Stimulated activated CD8-positive, alpha-beta memory T cell treated with anti-CD3 and anti-CD28 coated beads, Interleukin-15, amount 100 ng/mL, for 1 hour (primary cell): ENCODE data around the gene MPP3.

ENCODE experiments used
- DNase-seq: peaks from one replicate; pipeline ENCODE4 v3.0.0-alpha.2; 2020; ENCODE audit warnings: low read depth

Gene MPP3

GRCh38 chr17:43772877-43773648 is 59.9 kb downstream of the MPP3 start:
- DNase-seq: no peak

GRCh38 chr17:43771463-43771862 is 61.5 kb downstream of the MPP3 start:
- no peak for DNase-seq

GRCh38 chr17:43770957-43771356 is 62.0 kb downstream of the MPP3 start:
- no peak for DNase-seq

DNA sequence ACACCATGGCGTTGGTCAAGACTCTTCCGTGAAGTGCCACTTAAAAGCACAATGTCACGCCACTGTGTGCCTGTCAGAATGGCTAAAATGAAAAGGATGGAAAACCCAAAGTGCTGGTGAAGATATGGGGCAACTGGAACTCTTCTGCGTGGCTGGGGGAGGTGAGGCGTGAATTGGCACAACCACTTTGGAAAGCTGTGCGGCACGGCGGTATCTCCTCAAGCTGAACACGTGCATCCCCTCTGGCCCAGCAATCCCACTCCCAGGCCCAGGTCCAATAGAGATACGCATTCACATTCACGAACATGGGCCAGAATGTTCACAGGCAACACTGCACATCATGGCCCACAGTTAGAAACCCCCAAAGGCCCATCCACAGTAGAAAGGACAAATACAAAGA is 63.1 kb downstream of the MPP3 start:
- DNase-seq: no peak

DNA sequence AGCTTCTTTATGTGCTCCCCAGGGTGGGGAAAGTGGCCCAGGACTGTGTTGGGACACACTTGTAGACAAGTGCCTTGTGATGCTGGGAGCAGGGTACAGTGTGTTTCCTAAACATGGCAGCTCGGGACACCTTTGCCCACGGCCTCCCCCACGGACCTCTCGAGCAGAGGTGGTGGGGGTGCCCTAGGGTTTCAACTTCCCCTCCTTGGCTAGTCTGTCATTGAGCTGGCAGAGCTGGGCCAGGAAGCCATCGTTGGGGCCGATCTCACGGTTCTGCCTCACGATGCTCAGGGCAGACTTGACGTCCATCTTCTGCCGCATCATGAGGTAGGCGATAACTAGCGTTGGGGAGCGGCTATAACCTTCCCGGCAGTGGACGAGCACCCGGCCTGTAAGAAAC is 63.5 kb downstream of the MPP3 start:
- no peak for DNase-seq

- no peak for DNase-seq
Measured at GRCh38 chr17:43768943-43769342, 64.0 kb downstream of the MPP3 start.

- no peak for DNase-seq
Measured at GRCh38 chr17:43768382-43768781, 64.6 kb downstream of the MPP3 start.

DNA sequence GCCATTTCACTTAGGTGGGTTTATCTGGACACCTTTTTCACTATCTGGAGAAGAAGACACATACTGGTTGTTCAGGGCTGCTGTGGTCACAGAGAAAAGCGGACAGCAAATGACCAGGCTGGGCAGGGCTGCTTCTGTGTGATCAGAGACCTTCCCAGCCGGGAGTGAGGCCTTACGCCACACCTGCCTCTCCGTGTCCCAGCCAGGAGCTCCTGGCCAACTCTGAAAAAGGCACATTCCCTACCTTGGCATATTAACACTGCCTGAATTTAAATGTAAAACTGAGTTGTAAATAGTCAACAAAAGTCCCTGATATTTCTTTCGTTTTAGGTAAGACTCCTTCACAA is 65.3 kb downstream of the MPP3 start:
- no peak for DNase-seq

DNA sequence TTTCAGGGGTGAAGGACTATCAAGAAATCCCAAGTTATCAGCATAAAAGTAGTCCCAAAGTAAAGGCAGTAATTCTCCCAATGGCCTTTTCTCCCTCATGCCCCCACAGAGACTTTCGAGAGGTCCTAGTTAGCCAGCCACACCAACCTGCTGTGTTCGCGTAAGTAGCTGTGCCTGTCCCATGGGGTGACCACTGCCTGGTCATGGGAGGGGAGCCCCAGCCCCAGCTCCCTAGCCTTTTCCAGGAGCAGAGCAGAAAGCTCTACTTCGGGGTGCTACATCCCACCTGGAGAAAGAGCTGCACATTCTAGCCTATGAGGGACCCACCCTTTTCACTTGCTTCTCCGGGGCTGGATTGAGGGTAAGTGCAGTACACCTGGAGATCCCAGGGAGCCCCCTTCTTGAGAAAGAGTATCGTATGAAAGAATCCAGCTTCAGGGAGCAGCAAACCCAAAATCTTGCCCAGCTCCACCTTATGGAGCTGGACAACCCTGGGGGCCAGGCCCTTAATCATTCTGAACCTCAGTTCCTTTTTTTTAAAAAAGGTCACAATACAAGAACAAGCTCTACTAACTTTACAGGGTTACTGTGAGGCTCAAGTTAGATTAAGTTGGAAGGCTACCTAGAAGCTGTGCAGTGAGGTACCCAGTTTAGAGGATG is 65.8 kb downstream of the MPP3 start:
- DNase-seq: no peak

- DNase-seq: no peak
Measured at GRCh38 chr17:43766413-43767052, 66.4 kb downstream of the MPP3 start.

DNA sequence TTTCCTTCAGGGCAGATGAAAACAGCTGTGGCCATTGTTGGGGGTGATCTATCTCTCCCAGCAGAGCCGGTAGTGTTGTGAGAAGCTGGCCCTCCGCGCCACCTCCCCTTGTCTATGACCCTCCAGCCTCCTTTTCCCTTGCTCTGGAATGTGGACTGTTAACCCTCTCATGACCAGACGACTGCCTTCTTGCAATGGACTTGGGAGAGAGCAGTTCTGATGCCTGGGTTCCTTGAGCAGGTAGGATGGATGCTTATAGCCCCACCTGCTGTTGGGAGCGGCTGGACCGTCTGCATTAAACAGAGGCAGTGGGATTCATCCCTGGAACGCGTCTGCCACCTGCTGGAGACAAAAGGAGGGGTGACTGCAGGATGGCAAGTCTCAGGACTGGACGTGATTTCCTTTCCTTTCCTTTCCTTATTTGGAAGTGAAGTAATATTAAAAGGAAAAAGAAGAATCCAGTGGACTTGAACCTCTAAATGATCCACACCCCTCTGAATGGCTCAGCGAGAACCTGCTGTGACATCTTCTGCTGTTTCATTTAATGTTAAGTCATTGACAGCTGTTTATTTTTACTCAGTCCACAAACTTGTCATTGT is 72.6 kb downstream of the MPP3 start:
- peak; percentile 76 for DNase-seq

DNA sequence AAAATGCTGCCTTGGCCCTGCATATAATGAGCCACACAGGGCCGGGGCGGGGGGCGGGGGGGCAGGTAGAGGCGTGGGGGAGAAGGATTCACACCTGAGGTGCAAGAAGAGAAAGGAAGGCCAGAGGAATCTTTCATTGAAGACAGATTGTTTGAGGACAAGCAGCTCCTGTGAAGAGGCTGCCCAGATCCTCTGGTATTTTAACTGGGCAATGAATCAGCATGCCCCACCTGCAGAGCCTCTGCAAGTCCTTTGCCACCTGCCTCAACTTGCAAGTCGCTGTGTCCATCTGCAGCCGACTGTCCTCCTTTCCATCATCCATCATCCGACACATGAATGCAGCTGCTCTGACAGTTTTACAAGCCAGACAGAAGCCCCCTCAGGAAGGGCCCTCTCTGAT is 73.1 kb downstream of the MPP3 start:
- no peak for DNase-seq

DNA sequence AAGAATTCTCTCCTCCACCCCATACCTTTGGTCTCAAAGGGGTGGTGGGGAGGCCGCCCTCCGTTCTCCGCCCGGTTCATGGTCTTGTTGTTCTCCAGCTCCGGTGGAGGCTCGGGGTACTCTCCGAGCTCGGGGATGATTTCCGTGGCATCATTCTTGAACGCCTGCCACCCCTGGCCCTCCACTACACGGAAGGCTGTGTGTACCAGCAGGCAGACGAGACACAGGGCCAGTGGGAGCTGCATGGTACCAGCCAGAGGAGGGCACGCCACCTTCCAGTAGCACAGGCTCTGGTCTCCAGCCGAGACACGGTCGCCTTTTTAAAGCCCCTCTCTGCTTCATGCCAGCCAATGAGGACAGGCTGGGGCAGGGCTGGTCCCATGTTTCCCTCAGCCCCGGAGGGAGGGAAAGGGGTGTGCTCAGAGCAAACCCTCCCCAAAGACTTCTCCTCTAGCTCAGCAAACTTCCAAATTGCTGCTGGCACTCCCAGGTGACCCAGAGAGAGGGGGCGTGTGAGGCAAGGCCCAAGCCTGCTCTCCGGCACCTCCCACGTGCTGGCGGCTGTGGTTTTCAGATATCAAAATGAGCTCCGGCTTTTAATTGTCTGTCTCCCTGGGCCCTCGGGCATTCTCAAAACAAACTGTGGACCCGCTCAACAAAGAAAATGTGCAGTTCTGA is 74.3 kb downstream of the MPP3 start, which contains the start of gene SOST:
Gene SOST (minus strand): TSS at position 295 of the 678 bp plus-strand sequence. CDS start 50 bp downstream, at position 245.
- no peak for DNase-seq

GRCh38 chr17:43758086-43758485 is 74.9 kb downstream of the MPP3 start:
- no peak for DNase-seq

DNA sequence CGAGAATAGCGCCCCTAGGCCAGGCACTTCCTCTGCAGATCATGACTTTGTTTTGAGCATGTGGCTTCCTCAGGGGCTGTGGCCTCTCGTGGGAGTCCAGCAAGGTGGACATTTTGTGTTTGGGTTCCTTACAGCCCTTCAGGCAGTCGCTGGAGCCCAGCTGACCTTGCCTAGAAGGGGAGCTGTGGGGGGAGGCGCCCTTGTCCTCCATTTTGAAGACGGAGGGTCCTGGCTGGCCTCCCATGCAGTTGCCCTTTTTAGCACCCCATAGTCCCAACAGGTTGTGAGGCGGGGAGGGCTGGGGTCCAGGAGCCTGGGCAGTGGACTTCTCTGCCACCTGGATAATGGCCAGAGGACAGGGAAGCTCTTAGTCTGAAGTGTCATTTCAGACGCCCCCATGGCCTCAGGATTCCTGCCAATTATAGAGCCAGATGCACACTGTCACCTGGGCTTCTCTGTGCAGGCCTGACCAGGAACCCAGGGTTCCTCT is 75.7 kb downstream of the MPP3 start:
- no peak for DNase-seq

DNA sequence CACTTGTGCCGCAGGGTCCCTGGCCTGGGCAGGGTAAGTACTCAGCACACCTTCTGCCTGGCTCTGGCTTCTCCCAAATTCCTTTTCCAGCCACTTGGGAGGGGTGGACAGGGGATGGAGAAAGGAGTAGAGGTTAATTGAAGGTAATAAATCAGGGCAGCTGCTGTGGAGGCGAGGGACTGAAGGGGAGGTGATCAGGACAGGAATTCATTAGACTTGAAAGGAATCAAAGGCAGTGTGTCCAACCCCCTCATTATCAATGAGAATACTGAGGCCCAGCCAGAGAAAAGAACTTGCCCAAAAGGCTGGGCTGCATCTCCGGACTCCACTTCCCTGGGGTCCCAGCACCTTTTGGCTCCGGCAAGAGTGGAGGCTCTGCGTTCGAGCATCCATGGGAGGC is 76.7 kb downstream of the MPP3 start:
- DNase-seq: no peak

- DNase-seq: no peak
Measured at GRCh38 chr17:43755389-43755875, 77.5 kb downstream of the MPP3 start.

- no peak for DNase-seq
Measured at GRCh38 chr17:43754947-43755346, 78.0 kb downstream of the MPP3 start.

DNA sequence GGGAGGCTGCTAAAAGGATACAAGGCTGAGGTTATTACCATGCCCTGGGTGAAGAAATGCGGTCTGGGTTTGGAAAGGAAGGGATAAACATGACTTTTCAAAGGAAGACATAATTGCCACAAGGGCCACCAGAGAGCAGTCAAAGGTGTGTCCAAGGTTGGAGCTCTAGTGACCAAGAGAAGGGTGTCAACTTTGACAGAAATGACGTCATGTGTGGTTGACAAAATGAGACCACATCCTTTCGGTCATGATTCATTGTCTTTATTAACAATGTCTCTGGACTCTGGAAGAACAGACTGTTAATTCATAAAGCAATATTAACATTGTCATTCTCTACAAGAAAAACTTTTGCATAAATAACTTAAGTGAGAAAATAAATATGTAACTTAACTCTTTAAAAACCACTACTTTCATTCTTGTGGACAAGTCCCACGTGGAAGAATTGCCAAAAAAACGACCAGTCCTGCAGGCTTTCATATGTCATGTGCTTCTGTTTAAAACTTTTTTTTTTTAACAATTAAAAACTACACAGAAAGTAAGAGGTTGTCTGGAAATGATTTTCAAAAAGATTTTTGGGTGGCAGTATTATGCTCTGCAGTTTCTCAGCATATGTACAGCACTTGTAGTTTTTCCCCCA is 79.3 kb downstream of the MPP3 start:
- no peak for DNase-seq
